HTR-8/SVneo (cell line): ENCODE data around the gene URM1.
"Not testable (repeated sequence)": the region's sequence is repeated elsewhere in the genome, so short reads cannot be mapped to it uniquely, and the experiment has no call there.

Source experiments
- DNase-seq: peaks from one replicate; pipeline ENCODE4 v3.0.0; 2011; ENCODE audit warnings: low spot score, mixed read lengths; ENCODE audit not compliant: insufficient read length
- FAIRE-seq: peaks from 2 replicates; lab custom pipeline; 2011; peaks lifted over from hg19 to GRCh38; lab: Jason Lieb, UNC

Gene URM1

DNA sequence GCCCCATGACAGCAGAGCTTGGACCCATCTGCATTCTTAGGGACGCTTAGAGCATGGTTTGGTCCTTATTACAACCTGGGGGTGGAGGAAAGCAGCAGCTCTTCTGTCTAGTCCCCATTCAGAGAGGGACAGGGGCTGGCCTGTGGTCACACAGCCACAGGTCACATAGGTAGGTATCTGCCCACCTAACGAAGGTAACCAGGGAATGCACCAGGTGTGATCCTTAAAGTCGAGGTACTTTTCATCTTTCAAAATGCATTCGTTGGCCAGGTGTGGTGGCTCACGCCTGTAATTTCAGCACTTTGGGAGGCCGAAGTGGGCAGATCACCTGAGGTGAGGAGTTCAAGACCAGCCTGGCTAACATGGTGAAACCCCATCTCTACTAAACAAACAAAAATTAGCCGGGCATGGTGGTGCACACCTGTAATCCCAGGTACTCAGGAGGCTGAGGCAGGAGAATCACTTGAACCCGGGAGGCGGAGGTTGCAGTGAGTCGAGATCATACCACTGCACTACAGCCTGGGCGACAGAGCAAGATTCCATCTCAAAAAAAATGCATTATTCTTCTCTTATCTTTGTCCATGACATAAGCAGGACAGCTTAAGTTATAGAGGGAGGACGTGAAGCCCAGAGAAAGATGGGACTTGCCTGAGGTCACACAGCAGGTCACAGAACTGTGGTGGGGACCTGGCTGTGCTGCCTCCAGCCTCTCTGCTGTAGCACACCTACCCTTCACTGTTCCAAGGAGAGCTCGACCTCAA is 51.0 kb downstream of the URM1 start:
- not testable (repeated sequence) for DNase-seq, FAIRE-seq

GRCh38 chr9:128422783-128423150 is 51.6 kb downstream of the URM1 start:
- DNase-seq: no peak
- no peak for FAIRE-seq

GRCh38 chr9:128423356-128423755 is 52.2 kb downstream of the URM1 start:
- FAIRE-seq, DNase-seq: not testable (repeated sequence)

GRCh38 chr9:128424268-128424780 is 53.1 kb downstream of the URM1 start:
- DNase-seq (no peak), FAIRE-seq (no peak)

DNA sequence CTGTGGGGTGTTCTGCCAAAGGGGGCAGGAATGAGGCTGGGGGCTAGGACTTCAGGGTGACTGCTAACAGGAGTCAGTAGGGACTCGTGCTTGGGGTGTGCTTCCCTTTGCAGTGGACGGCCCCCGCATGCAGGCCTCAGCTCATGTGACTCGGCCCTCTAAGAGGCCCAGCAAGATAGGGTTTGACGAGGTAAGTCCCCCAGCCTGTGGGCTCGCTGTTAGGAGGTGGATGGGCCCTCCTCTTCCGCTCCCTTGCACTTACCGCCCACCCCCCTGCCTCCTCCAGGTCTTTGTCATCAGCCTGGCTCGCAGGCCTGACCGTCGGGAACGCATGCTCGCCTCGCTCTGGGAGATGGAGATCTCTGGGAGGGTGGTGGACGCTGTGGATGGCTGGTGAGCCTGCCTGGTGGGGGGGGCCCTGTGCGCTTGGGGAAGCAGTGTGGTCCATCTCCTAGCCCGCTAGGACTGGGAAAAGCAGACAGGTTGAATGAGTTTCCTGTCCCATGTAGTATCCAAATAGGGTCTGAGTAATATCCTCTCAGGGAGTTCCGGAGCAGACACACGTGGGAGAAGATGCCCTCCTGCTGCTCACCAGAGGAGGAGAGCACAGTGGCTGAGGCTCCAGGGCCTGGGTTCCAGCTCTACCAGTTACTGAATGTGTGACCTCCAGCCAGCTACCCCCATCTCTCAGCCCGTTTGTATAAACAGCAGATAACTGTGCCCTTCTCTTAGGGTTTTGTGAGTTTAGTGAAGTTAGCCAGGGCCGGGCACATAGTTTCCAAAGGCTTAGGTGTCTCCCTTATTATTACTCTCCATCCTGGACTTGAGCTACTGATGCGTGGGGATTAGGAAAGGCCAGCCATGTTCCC is 57.7 kb downstream of the URM1 start:
- no peak for DNase-seq
- no peak for FAIRE-seq

DNA sequence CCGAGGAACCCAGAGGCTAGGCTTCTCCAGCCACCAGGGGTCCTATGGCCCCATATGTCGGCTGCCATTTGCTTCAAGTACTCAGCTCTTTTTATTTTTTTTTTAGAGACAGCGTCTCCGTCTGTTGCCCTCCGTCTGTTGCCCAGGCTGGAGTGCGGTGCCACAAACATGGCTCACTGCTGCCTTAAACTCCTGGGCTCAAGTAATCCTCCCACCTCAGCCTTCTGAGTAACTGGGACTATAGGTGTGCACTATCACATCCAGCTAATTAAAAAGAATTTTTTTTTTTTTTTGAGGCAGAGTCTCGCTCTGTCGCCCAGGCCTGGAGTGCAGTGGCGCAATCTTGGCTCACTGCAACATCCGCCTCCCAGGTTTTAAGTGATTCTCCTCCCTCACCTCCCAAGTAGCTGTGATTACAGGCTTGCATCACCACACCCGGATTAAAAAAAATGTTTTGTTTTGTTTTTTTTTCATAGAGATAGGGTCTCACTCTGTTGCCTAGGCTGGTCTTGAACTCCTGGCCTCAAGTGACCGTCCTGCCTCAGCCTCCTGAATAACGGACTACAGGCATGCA is 58.4 kb downstream of the URM1 start:
- no peak for FAIRE-seq

GRCh38 chr9:128431207-128431606 is 60.0 kb downstream of the URM1 start:
- DNase-seq: no peak
- FAIRE-seq: no peak

More for the DNA sequence above, 58.4 kb downstream of the URM1 start:
- DNase-seq: no peak

DNA sequence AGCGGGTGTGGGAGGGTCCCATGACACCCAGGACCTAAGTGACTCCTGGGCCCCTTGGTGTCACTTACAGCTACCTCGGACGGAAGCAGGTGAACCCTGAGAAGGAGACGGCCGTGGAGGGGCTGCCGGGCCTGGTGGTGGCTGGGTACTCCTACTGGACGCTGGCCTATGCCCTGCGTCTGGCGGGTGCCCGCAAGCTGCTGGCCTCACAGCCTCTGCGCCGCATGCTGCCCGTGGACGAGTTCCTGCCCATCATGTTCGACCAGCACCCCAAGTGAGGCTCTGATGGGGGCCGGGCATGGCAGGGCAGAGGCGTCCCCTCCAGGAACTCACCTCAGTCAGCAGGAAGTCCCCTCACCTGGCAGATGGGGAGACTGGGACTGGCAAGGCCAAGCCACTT is 63.2 kb downstream of the URM1 start:
- no peak for DNase-seq
- no peak for FAIRE-seq

DNA sequence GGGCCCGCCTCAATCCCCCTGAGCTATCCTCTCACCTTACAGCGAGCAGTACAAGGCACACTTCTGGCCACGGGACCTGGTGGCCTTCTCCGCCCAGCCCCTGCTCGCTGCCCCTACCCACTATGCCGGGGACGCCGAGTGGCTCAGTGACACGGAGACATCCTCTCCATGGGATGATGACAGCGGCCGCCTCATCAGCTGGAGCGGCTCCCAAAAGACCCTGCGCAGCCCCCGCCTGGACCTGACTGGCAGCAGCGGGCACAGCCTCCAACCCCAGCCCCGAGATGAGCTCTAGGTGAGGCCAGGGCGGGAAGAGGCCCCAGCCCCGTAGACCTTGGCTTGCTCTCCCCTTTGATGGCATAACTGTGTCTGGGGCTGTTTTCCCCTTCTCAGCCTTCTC is 64.4 kb downstream of the URM1 start:
- FAIRE-seq (no peak), DNase-seq (no peak)

DNA sequence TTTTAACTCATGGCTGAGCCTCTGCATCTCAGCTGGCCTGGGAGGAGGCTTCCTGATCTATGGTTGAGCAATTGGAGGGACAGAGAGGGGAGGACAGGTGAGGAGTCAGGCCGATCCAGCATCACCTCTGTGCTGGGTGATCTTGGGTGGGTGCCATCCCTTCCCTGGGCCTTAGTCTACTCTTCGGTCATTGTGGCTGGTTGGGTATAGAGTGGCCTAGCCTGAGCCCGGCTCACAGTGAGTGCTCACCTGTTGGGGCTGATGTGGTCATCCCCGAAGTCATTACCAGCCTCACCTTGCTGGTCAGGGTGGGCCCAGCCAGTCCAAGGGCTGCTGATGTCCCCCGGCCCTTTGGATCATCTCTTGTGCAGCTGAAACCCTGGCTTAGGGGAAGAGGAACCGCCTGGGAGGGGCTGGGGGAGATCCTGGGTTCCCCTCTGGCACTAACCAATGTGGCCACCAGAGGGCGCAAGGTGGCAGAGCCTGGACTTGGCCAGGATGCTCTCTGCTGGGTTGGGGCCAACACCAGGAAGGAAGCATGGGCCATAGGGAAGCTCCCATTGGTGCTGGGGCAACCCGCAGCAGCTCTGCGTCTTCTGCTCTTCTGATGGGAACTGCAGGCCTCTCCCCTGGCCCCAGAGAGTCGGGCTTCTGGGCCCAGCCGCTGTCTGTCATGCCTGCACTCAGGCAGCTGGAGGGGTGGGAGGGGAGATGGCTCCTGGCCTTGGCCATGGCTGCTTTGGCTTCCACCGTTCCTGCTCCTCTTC is 67.4 kb downstream of the URM1 start:
- FAIRE-seq (no peak), DNase-seq (peak; percentile 68)

- DNase-seq: no peak
- no peak for FAIRE-seq
These were observed 68.1 kb downstream of the URM1 start for GRCh38 chr9:128439273-128439672.
